ENCODE results near the gene SYT12.

SYT12 gene

GRCh38 chr11:67062526-67063373 is 39.8 kb downstream of the SYT12 start:
- TF ChIP-seq CTCF (conservative IDR thresholded peaks at IDR 0.05; ENCODE audit: low read depth, low read length): no peak

GRCh38 chr11:67066333-67066709 is 43.4 kb downstream of the SYT12 start:
- DNase-seq (ENCODE audit: low read depth): no peak
- no peak for TF ChIP-seq CTCF (conservative IDR thresholded peaks at IDR 0.05; ENCODE audit: low read depth, low read length)
- no peak overlapping the region for H3K4me3 ChIP-seq (ENCODE audit: low read depth, low read length)

More at GRCh38 chr11:67062526-67063373, 39.8 kb downstream of the SYT12 start:
- no peak for DNase-seq (ENCODE audit: low read depth)
- H3K4me3 ChIP-seq (ENCODE audit: low read depth, low read length): no peak overlapping the region

- no peak overlapping the region for H3K4me3 ChIP-seq (ENCODE audit: low read depth, low read length)
- peak; percentile 74 for DNase-seq (ENCODE audit: low read depth)
- TF ChIP-seq CTCF (conservative IDR thresholded peaks at IDR 0.05; ENCODE audit: low read depth, low read length): peak; percentile 89
Observed at GRCh38 chr11:67071420-67072284, 48.7 kb downstream of the SYT12 start.

GRCh38 chr11:67072295-67072694 is 49.4 kb downstream of the SYT12 start:
- no peak for TF ChIP-seq CTCF (conservative IDR thresholded peaks at IDR 0.05; ENCODE audit: low read depth, low read length)
- H3K4me3 ChIP-seq (ENCODE audit: low read depth, low read length): no peak overlapping the region
- no peak for DNase-seq (ENCODE audit: low read depth)

- no peak for TF ChIP-seq CTCF (conservative IDR thresholded peaks at IDR 0.05; ENCODE audit: low read depth, low read length)
- H3K4me3 ChIP-seq (ENCODE audit: low read depth, low read length): no peak overlapping the region
- DNase-seq (ENCODE audit: low read depth): no peak
Observed at GRCh38 chr11:67073908-67074307, 51.0 kb downstream of the SYT12 start.

- H3K4me3 ChIP-seq (ENCODE audit: low read depth, low read length): no peak overlapping the region
- no peak for TF ChIP-seq CTCF (conservative IDR thresholded peaks at IDR 0.05; ENCODE audit: low read depth, low read length)
- no peak for DNase-seq (ENCODE audit: low read depth)
Observed at GRCh38 chr11:67076202-67076601, 53.3 kb downstream of the SYT12 start.

Measured in choroid plexus epithelial cell (primary cell).